SK-N-SH (cell line): Measurements from ENCODE around the gene DEAF1. TPM values are rescaled to one million over a fixed set of nuclear protein-coding genes. Genes with fewer than 3 reads are reported as not detected.

Experiments used
- CTCF ChIA-PET: fragments of 300-600, 350-600 bp; formaldehyde crosslinking; extraction: SDS; loops from one replicate; lab custom pipeline; 2021; lab: Yijun Ruan, JAX
- POLR2A ChIA-PET: fragments of 350-600 bp; sonication (Branson Sonifier 250); formaldehyde crosslinking; extraction: SDS; loops from one replicate; lab custom pipeline; 2020; ENCODE audit warnings: antibody characterized with exemption, inconsistent platforms; lab: Yijun Ruan, JAX
- DNase-seq: peaks from one replicate; pipeline ENCODE4 v3.0.0; 2012
- H2AFZ ChIP-seq: fragments of 200-600 bp; sonication (generic); 2 replicates; pipeline ENCODE4 v1.8.1; 2016; ENCODE audit warnings: antibody characterized with exemption, mild to moderate bottlenecking, low read depth
- H3F3A ChIP-seq: fragments of 200-600 bp; sonication (generic); replicated peaks from 2 replicates; pipeline ENCODE3; 2016; ENCODE audit warnings: antibody characterized with exemption, mild to moderate bottlenecking; ENCODE audit not compliant: insufficient read depth
- H3K27ac ChIP-seq, 2 experiments: fragments of 200-500 bp in 1 of 2; fragments of 200-600 bp in 1 of 2; sonication (Bioruptor generic) in 1 of 2; sonication (generic), shearing (Covaris generic) in 1 of 2; 2 replicates each; pipeline versions ENCODE4 v1.5.1 to v1.6.1; 2014 to 2016; ENCODE audit warnings: low read depth in 2 of 2, inconsistent platforms in 1 of 2, low read length in 1 of 2, mild to moderate bottlenecking in 1 of 2, mixed read lengths in 1 of 2
- H3K27me3 ChIP-seq: fragments of 200-600 bp; sonication (generic), shearing (Covaris generic); 2 replicates; pipeline ENCODE4 v1.6.1; 2016; ENCODE audit warnings: mixed run types; ENCODE audit not compliant: insufficient read depth
- H3K36me3 ChIP-seq, 2 experiments: fragments of 200-500 bp in 1 of 2; fragments of 200-600 bp in 1 of 2; sonication (Bioruptor generic) in 1 of 2; sonication (generic) in 1 of 2; replicated peaks in 1 of 2; 2 replicates each; pipeline versions ENCODE3 to v1.5.1; 2014 to 2016; ENCODE audit warnings: low read length in 1 of 2, mild to moderate bottlenecking in 1 of 2; ENCODE audit not compliant: insufficient read depth in 2 of 2, control insufficient read depth in 1 of 2
- H3K4me1 ChIP-seq, 2 experiments: fragments of 200-500 bp in 1 of 2; fragments of 200-600 bp in 1 of 2; sonication (Bioruptor generic) in 1 of 2; sonication (generic), shearing (Covaris generic) in 1 of 2; 2 replicates each; pipeline versions ENCODE4 v1.5.1 to v1.6.1; 2014 to 2016; ENCODE audit warnings: low read depth in 1 of 2, low read length in 1 of 2, mixed run types in 1 of 2; ENCODE audit not compliant: insufficient read depth in 2 of 2, control insufficient read depth in 1 of 2
- H3K4me2 ChIP-seq: fragments of 200-600 bp; sonication (generic), shearing (Covaris generic); 2 replicates; pipeline ENCODE4 v1.6.1; 2017; ENCODE audit warnings: mixed run types
- H3K4me3 ChIP-seq, 2 experiments: fragments of 200-500 bp in 1 of 2; fragments of 200-600 bp in 1 of 2; sonication (Bioruptor generic) in 1 of 2; sonication (generic), shearing (Covaris generic) in 1 of 2; 2 replicates each; pipeline versions ENCODE4 v1.5.1 to v1.8.1; 2014 to 2016; ENCODE audit warnings: low read depth in 2 of 2, inconsistent platforms in 1 of 2, low read length in 1 of 2, mild to moderate bottlenecking in 1 of 2, mixed read lengths in 1 of 2, moderate library complexity in 1 of 2
- H3K79me2 ChIP-seq: fragments of 200-600 bp; sonication (generic); 2 replicates; pipeline ENCODE4 v1.8.1; 2017; ENCODE audit warnings: mild to moderate bottlenecking; ENCODE audit not compliant: insufficient read depth
- H3K9ac ChIP-seq: fragments of 200-600 bp; sonication (generic); 2 replicates; pipeline ENCODE4 v1.6.1; 2017; ENCODE audit warnings: mixed run types
- H3K9me2 ChIP-seq: fragments of 200-600 bp; sonication (generic); 2 replicates; pipeline ENCODE4 v1.6.1; 2017; ENCODE audit warnings: mixed run types
- H3K9me3 ChIP-seq: fragments of 200-600 bp; sonication (generic); 2 replicates; pipeline ENCODE4 v1.6.1; 2017; ENCODE audit warnings: mixed run types, mild to moderate bottlenecking, moderate library complexity
- H4K20me1 ChIP-seq: fragments of 200-600 bp; sonication (generic); 2 replicates; pipeline ENCODE4 v1.6.1; 2017; ENCODE audit warnings: mild to moderate bottlenecking, mixed run types; ENCODE audit not compliant: insufficient read depth
- ELF1 ChIP-seq: IDR thresholded peaks from 2 replicates; pipeline ENCODE4 v1.4.0; 2012
- FOSL2 ChIP-seq: IDR thresholded peaks from 2 replicates; pipeline ENCODE4 v1.4.0; 2012; ENCODE audit warnings: low read depth, mild to moderate bottlenecking, moderate library complexity, borderline replicate concordance
- FOXM1 ChIP-seq: IDR thresholded peaks from 2 replicates; pipeline ENCODE4 v1.4.0; 2012; ENCODE audit warnings: low read depth, mild to moderate bottlenecking
- MEF2A ChIP-seq: IDR thresholded peaks from 2 replicates; pipeline ENCODE4 v1.4.0; 2012; ENCODE audit warnings: low read depth, borderline replicate concordance
- NRF1 ChIP-seq: IDR thresholded peaks from 2 replicates; pipeline ENCODE4 v1.6.1; 2012; ENCODE audit warnings: low read depth, mild to moderate bottlenecking, low read length
- RXRA ChIP-seq: IDR thresholded peaks from 2 replicates; pipeline ENCODE4 v1.4.0; 2012; ENCODE audit warnings: low read depth, mild to moderate bottlenecking, borderline replicate concordance
- TAF1 ChIP-seq: IDR thresholded peaks from 2 replicates; pipeline ENCODE4 v1.6.1; 2012; ENCODE audit warnings: low read depth, mild to moderate bottlenecking, low read length, moderate library complexity, borderline replicate concordance
- USF1 ChIP-seq: IDR thresholded peaks from 2 replicates; pipeline ENCODE4 v1.4.0; 2012; ENCODE audit warnings: low read depth, borderline replicate concordance
- WGBS: methylation state at CpG from one replicate; pipeline ENCODE4 v1.1.6; 2017; ENCODE audit warnings: low lambda C conversion rate; 5-methylcytosine and 5-hydroxymethylcytosine counted together
- polyA plus RNA-seq, 3 experiments: library from polyadenylated mRNA; depleted of rRNA; stranded (reverse); fragments of >200 nt; gene quantifications; 2 replicates each; pipeline ENCODE4 v1.2.3, GENCODE V29; 2012
- TF ChIP-seq, protein P1 (sequence below): IDR thresholded peaks from 2 replicates; pipeline ENCODE4 v1.4.0; 2012; ENCODE audit warnings: low read depth, borderline replicate concordance
- TF ChIP-seq, protein P2 (sequence below): IDR thresholded peaks from 2 replicates; pipeline ENCODE4; 2012

DEAF1 gene
- polyA plus RNA-seq, 1 of the 3 experiments (the other 2 are of a cell fraction), result 40.6 TPM

GRCh38 chr11:726278-727220, 31.5 kb upstream of the DEAF1 start:
- H3F3A ChIP-seq, result peaks cover 9% of the 10 kb centered on the region
- H2AFZ ChIP-seq, result no peak overlapping the region
- no peaks in the 10 kb centered on the region for H3K9me3 ChIP-seq
- no peaks in the 10 kb centered on the region for H3K79me2 ChIP-seq
- H3K4me3 ChIP-seq, result peak overlapping the region in 1 of 2 experiments; percentile 19; a peak in 1 of 4 replicates
- H3K27me3 ChIP-seq, result peaks cover 21% of the 10 kb centered on the region
- no peak overlapping the region for H3K9ac ChIP-seq
- POLR2A ChIA-PET, result no interaction called here
- no peaks in the 10 kb centered on the region for H4K20me1 ChIP-seq
- CTCF ChIA-PET, result interaction anchor here (0.8 to 11.8 kb wide), 22 partner anchors 7 to 278 kb away, joined by 3 to 150 read pairs (median 7); partner anchors contain the start of genes DEAF1, TALDO1 and TMEM80
- H3K36me3 ChIP-seq, result no peaks in the 10 kb centered on the region
- peak overlapping the region; percentile 15; the same call in 1 of the 2 replicates for H3K4me2 ChIP-seq
- no peaks in the 10 kb centered on the region for H3K9me2 ChIP-seq
- peak; percentile 71 for DNase-seq
- WGBS, result 64% methylated on average over 23 of the region's 61 CpGs
- H3K4me1 ChIP-seq, result peaks cover 0 to 13% of the 10 kb centered on the region in 2 experiments; a peak in 1 of 4 replicates
- H3K27ac ChIP-seq, result no peak overlapping the region
- TF ChIP-seq MEF2A, result no peak
- TF ChIP-seq FOXM1, result no peak
- TF ChIP-seq ELF1, result no peak
- TF ChIP-seq NRF1, result no peak
- no peak for TF ChIP-seq FOSL2
- TF ChIP-seq, protein P1, sequence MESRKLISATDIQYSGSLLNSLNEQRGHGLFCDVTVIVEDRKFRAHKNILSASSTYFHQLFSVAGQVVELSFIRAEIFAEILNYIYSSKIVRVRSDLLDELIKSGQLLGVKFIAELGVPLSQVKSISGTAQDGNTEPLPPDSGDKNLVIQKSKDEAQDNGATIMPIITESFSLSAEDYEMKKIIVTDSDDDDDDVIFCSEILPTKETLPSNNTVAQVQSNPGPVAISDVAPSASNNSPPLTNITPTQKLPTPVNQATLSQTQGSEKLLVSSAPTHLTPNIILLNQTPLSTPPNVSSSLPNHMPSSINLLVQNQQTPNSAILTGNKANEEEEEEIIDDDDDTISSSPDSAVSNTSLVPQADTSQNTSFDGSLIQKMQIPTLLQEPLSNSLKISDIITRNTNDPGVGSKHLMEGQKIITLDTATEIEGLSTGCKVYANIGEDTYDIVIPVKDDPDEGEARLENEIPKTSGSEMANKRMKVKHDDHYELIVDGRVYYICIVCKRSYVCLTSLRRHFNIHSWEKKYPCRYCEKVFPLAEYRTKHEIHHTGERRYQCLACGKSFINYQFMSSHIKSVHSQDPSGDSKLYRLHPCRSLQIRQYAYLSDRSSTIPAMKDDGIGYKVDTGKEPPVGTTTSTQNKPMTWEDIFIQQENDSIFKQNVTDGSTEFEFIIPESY, result no peak
- TF ChIP-seq, protein P2, sequence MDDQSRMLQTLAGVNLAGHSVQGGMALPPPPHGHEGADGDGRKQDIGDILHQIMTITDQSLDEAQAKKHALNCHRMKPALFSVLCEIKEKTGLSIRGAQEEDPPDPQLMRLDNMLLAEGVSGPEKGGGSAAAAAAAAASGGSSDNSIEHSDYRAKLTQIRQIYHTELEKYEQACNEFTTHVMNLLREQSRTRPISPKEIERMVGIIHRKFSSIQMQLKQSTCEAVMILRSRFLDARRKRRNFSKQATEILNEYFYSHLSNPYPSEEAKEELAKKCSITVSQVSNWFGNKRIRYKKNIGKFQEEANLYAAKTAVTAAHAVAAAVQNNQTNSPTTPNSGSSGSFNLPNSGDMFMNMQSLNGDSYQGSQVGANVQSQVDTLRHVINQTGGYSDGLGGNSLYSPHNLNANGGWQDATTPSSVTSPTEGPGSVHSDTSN, result no peak
- TF ChIP-seq, all 33 proteins: peak for 0

DNA sequence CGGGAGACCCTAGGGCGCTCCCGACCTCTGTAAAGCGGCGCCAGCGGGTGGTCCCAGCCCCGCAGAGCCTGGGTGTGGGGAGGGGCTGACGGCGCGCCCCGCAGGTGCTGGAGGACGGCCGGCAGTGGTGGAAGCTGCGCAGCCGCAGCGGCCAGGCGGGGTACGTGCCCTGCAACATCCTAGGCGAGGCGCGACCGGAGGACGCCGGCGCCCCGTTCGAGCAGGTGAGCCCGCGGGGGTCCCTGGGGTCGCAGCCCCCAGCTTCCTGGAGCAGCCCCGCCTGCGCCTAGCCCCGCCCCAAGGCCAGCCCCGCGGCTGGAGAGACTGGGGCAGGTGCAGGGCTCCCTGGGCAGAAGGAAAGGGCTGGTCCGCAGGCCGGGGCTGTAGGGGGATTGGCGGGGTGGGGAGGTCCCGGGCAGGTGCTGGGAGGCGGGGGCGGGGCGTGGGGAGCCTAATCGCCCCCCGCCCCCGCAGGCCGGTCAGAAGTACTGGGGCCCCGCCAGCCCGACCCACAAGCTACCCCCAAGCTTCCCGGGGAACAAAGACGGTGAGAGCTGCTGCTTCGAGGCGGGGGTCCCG, 30.7 kb upstream of the DEAF1 start:
- CTCF ChIA-PET, result interaction anchor here (0.9 to 11.8 kb wide), 10 partner anchors 9 to 277 kb away, joined by 3 to 150 read pairs (median 6); partner anchors contain the start of genes DEAF1, TALDO1 and TMEM80
- Histone ChIP-seq H4K20me1 (no peaks in the 10 kb centered on the region), H3K9me2 (no peaks in the 10 kb centered on the region), H3F3A (peaks cover 9% of the 10 kb centered on the region), H3K4me3 (peak overlapping the region in 1 of 2 experiments; percentile 17; a peak in 1 of 4 replicates), H3K79me2 (no peaks in the 10 kb centered on the region), H3K9me3 (no peaks in the 10 kb centered on the region), H3K27me3 (peaks cover 29% of the 10 kb centered on the region), H3K4me1 (peaks cover 0 to 19% of the 10 kb centered on the region in 2 experiments; a peak in 1 of 4 replicates), H3K9ac (no peak overlapping the region), H3K36me3 (no peaks in the 10 kb centered on the region), H3K4me2 (0 out of 2 replicates have a peak overlapping the region, but pooled peaks have one; percentile 15), H3K27ac (no peak overlapping the region), H2AFZ (no peak overlapping the region)
- POLR2A ChIA-PET, result no interaction called here
- TF ChIP-seq USF1 (no peak), NRF1 (peak; percentile 32; the same call in 1 of the 2 replicates), RXRA (no peak), FOSL2 (no peak), TAF1 (no peak)
- WGBS, result 43% methylated on average over 17 of the region's 53 CpGs
- peak; percentile 51 for DNase-seq
